ENCODE results near the gene HDHD2. TPM values are rescaled to one million over a fixed set of nuclear protein-coding genes. Genes with fewer than 3 reads are reported as not detected.
A peak's percentile ranks its signal among the peaks of the same experiment; 100 is the strongest.

The HDHD2 gene
- total and polyA plus RNA-seq, 7 donors = 11.5 to 32.9 (median 19.9) TPM

DNA sequence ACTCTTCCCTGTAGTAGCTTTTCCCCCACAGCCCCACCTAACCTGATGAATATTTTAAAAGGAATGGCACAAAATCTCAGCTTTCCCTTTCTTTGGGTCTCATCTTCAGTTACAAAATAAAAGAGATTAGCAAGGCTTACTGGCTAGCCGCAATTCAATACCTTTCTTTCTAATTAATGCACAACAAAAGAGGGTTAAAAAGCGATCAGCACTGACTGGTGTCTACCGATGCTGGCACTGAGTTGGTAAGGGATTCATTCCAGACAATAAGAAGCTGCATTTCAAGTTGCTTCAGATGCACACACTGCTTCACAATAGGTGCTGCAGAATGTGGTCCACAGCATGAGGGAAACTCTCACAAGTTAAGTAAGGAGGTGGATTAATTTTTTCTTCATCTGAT, 41.9 kb downstream of the HDHD2 start:
- WGBS, 3 donors = 64 to 77% (median 75%) methylated on average over 3 of the region's 3 CpGs
- H3K36me3 ChIP-seq (ENCODE audit: insufficient read depth in 1 of 2, low read depth in 1 of 2) = peaks cover 14 to 83% of the 10 kb centered on the region in 2 donors

DNA sequence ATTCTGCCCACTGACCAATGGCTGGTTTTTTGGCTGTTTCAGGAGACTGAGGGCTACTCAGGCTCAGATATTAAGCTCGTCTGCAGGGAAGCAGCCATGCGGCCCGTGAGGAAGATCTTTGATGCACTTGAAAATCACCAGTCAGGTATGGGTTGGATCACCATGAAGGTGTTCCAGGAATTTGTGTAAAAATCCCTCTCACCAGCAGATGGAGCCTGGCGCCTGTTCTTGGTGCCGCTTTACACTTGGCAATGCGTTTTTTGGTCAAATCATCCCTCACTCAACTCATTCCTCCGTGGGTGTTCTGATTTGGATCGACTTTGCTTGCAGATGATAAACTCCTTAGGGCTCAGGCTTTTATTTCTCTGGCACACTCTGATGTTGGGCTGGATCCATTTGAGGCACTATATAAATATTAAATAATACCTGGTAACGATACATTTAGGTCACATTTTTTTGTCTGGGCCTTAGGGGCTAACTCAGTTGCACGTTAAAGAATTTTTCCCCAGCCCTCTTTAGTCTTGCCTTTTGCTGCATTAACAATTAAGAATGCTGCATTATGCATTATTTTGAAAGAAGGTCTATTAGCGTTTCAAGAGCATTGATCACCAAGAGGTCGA, 50.0 kb downstream of the HDHD2 start:
- WGBS, 3 donors = 29 to 38% (median 29%) methylated on average over 12 of the region's 12 CpGs
- Histone ChIP-seq H3K4me3 (no peak overlapping the region), H3K27ac (no peak overlapping the region), H3K36me3 (ENCODE audit: insufficient read depth in 1 of 2, low read depth in 1 of 2) (peaks cover 0 to 43% of the 10 kb centered on the region in 2 donors), H3K9me3 (no peaks in the 10 kb centered on the region), H3K27me3 (ENCODE audit: insufficient read depth in 3 of 3, low read length in 2 of 3) (no peaks in the 10 kb centered on the region), H3K4me1 (no peaks in the 10 kb centered on the region)
- TF ChIP-seq, protein P1, sequence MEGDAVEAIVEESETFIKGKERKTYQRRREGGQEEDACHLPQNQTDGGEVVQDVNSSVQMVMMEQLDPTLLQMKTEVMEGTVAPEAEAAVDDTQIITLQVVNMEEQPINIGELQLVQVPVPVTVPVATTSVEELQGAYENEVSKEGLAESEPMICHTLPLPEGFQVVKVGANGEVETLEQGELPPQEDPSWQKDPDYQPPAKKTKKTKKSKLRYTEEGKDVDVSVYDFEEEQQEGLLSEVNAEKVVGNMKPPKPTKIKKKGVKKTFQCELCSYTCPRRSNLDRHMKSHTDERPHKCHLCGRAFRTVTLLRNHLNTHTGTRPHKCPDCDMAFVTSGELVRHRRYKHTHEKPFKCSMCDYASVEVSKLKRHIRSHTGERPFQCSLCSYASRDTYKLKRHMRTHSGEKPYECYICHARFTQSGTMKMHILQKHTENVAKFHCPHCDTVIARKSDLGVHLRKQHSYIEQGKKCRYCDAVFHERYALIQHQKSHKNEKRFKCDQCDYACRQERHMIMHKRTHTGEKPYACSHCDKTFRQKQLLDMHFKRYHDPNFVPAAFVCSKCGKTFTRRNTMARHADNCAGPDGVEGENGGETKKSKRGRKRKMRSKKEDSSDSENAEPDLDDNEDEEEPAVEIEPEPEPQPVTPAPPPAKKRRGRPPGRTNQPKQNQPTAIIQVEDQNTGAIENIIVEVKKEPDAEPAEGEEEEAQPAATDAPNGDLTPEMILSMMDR (IDR thresholded peaks at IDR 0.05) = peak; percentile 76
- ATAC-seq (peak in 3 of 4 donors; percentile 68 to 86 (median 80)), DNase-seq (peak in 1 of 2 donors; percentile 24)
- intact Hi-C loops (cut with DNase I) = loop anchor here (1.0 to 5.0 kb wide), 2 partner anchors 105 to 107 kb away; no protein-coding TSS in a partner anchor

More for the DNA sequence above, 41.9 kb downstream of the HDHD2 start:
- TF ChIP-seq, protein P1 (IDR thresholded peaks at IDR 0.05) = no peak
- H3K27ac ChIP-seq = peak overlapping the region; percentile 47
- no peaks in the 10 kb centered on the region for H3K9me3 ChIP-seq
- no peak overlapping the region for H3K4me3 ChIP-seq
- H3K4me1 ChIP-seq = peaks cover 8% of the 10 kb centered on the region
- H3K27me3 ChIP-seq (ENCODE audit: insufficient read depth in 3 of 3, low read length in 2 of 3) = no peaks in the 10 kb centered on the region
- DNase-seq (no peak), ATAC-seq (no peak)
- intact Hi-C loops (cut with DNase I) = no loop called here

DNA sequence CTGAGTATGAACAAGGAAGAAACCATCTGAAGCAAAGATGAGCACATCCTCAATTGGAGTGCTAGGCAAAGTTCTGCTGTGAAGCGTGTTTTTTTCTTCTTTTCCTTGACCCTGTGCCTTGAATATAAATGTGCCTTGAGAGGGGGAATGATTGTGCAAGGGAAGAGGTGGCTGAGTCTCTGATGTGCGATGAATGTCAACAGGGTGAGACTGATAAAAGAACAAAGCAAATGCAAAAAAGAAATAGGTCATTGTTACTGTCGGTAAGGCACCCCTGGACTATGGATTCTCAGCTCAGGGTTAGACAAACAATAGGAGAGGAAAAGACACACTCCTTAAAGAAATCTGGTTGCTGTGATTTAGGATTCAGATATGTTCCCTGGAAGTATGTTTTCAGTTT, 54.5 kb downstream of the HDHD2 start:
- Histone ChIP-seq H3K27me3 (ENCODE audit: insufficient read depth in 3 of 3, low read length in 2 of 3) (no peaks in the 10 kb centered on the region), H3K9me3 (no peaks in the 10 kb centered on the region), H3K4me1 (no peaks in the 10 kb centered on the region), H3K4me3 (no peak overlapping the region), H3K36me3 (ENCODE audit: insufficient read depth in 1 of 2, low read depth in 1 of 2) (peaks cover 0 to 27% of the 10 kb centered on the region in 2 donors), H3K27ac (no peak overlapping the region)
- DNase-seq (no peak), ATAC-seq (no peak)
- 86 to 89% (median 88%) methylated on average over 3 of the region's 3 CpGs for WGBS, 3 donors
- intact Hi-C loops (cut with DNase I) = no loop called here
- TF ChIP-seq, protein P1 (IDR thresholded peaks at IDR 0.05) = no peak

DNA sequence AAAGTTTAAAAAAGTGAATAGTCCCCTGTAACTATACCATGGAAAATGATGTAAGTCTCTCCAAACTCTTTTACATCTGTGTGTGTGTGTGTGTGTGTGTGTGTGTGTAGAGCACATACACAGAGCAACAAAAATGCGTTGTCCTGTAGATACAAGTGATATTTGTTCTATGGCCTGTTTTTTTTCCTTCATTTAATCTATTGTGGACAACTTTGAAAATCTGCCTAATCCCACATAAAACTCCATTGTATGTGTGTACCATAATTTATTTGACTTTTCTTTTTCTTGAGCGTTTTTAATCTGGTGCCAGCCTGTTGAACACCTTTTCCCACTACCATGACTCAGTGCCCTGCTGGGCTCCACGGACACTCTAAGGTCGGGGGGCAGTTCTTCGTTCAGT, 62.6 kb downstream of the HDHD2 start:
- no peak for ATAC-seq
- Histone ChIP-seq H3K4me1 (no peaks in the 10 kb centered on the region), H3K4me3 (no peak overlapping the region), H3K27me3 (ENCODE audit: insufficient read depth in 3 of 3, low read length in 2 of 3) (no peaks in the 10 kb centered on the region), H3K27ac (no peak overlapping the region), H3K36me3 (ENCODE audit: insufficient read depth in 1 of 2, low read depth in 1 of 2) (no peaks in the 10 kb centered on the region), H3K9me3 (no peaks in the 10 kb centered on the region)
- TF ChIP-seq, protein P1 (IDR thresholded peaks at IDR 0.05) = no peak
- 89 to 94% (median 91%) methylated on average over 5 of the region's 5 CpGs for WGBS, 3 donors
- intact Hi-C loops (cut with DNase I) = loop anchor here in 1 of 2 donors (10.0 kb wide), 1 partner anchor 327 kb away; no protein-coding TSS in a partner anchor
- no peak for DNase-seq
